ENCODE measurements around the gene PCDH9.

Gene PCDH9

DNA sequence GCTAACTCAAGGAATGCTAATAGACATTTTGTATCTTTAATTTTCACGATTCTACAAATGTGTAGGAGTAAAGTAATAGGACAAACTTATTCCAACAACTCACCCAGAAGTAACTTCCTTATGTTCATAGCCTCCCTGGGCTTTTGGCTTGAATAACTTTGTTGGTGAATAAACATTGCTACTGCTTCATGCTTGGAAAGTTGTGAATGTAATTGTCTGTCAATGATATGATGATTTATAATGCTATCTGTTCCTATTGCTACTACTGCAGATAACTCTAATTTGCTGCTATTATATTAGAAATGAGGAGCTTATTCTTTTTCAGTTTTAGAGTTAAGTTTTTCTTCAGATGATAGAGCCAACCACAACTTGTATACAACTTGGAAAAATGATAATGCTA is 307.7 kb downstream of the PCDH9 start:
- TF ChIP-seq, protein P1, sequence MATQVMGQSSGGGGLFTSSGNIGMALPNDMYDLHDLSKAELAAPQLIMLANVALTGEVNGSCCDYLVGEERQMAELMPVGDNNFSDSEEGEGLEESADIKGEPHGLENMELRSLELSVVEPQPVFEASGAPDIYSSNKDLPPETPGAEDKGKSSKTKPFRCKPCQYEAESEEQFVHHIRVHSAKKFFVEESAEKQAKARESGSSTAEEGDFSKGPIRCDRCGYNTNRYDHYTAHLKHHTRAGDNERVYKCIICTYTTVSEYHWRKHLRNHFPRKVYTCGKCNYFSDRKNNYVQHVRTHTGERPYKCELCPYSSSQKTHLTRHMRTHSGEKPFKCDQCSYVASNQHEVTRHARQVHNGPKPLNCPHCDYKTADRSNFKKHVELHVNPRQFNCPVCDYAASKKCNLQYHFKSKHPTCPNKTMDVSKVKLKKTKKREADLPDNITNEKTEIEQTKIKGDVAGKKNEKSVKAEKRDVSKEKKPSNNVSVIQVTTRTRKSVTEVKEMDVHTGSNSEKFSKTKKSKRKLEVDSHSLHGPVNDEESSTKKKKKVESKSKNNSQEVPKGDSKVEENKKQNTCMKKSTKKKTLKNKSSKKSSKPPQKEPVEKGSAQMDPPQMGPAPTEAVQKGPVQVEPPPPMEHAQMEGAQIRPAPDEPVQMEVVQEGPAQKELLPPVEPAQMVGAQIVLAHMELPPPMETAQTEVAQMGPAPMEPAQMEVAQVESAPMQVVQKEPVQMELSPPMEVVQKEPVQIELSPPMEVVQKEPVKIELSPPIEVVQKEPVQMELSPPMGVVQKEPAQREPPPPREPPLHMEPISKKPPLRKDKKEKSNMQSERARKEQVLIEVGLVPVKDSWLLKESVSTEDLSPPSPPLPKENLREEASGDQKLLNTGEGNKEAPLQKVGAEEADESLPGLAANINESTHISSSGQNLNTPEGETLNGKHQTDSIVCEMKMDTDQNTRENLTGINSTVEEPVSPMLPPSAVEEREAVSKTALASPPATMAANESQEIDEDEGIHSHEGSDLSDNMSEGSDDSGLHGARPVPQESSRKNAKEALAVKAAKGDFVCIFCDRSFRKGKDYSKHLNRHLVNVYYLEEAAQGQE (IDR thresholded peaks at IDR 0.05; ENCODE audit: insufficient read depth in 1 of 2, low read depth in 2 of 2, low read length in 2 of 2): no peak
- TF ChIP-seq TAF1 (IDR thresholded peaks at IDR 0.05; ENCODE audit: borderline replicate concordance, insufficient read depth, low read length): no peak
- TF ChIP-seq FOXP2 (optimal IDR thresholded peaks at IDR 0.05; ENCODE audit: borderline replicate concordance, extremely low read depth, extremely low read length, insufficient read depth): no peak
- no peak for TF ChIP-seq SIN3A (IDR thresholded peaks at IDR 0.05; ENCODE audit: borderline replicate concordance, insufficient read depth, low read length)
- TF ChIP-seq POLR2AphosphoS5 (IDR thresholded peaks at IDR 0.05; ENCODE audit: low read depth, low read length): no peak

DNA sequence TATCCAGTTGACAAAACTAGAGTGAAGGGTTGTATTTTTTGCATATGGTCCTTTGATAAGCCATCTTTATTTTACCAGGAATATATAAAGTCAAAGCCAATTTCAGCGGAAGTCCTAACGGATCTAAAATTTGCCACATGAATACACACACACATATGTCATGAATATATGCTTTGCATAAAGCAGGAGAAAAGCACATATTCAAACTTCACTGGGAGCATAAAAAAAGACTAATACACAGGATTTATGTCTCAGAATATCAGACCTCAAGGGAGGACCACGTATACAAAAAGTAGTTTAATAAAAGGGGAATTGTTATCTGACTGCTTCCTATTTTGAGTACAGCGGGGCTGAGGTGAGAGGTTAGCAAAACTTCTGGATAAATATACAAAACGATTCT is 308.7 kb downstream of the PCDH9 start:
- TF ChIP-seq FOXP2 (optimal IDR thresholded peaks at IDR 0.05; ENCODE audit: borderline replicate concordance, extremely low read depth, extremely low read length, insufficient read depth) (no peak), TAF1 (IDR thresholded peaks at IDR 0.05; ENCODE audit: borderline replicate concordance, insufficient read depth, low read length) (no peak), SIN3A (IDR thresholded peaks at IDR 0.05; ENCODE audit: borderline replicate concordance, insufficient read depth, low read length) (no peak), POLR2AphosphoS5 (IDR thresholded peaks at IDR 0.05; ENCODE audit: low read depth, low read length) (no peak)
- TF ChIP-seq, protein P1 (IDR thresholded peaks at IDR 0.05; ENCODE audit: insufficient read depth in 1 of 2, low read depth in 2 of 2, low read length in 2 of 2): no peak

DNA sequence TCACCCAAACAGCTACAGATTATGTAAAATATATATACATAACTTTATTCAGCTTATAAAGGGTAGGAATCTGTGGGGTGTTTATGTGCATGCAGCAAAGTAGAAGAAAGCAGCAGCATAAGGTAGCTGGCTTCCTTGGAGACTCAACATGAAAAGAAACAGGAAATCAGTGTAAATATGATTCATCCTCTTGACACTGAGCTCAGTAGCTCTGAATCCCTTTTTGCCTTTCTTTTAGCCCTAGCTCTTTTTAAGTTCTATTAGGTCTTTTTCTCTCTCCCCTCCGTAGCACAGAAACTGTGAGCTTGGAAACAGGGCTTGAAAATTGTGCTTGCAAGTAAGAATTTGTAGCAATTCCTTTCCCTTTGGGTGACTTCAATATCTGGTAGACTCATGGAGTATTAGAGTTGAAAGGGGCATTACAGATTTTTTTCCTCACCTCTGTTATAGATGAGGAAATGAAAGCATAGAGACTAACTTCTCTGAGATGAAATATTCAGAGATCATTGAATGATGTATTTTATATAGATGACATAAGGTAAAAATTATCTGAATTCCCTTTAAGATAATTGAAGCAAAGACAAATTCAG is 314.4 kb downstream of the PCDH9 start:
- TF ChIP-seq TAF1 (IDR thresholded peaks at IDR 0.05; ENCODE audit: borderline replicate concordance, insufficient read depth, low read length) (no peak), SIN3A (IDR thresholded peaks at IDR 0.05; ENCODE audit: borderline replicate concordance, insufficient read depth, low read length) (no peak), POLR2AphosphoS5 (IDR thresholded peaks at IDR 0.05; ENCODE audit: low read depth, low read length) (no peak), FOXP2 (optimal IDR thresholded peaks at IDR 0.05; ENCODE audit: borderline replicate concordance, extremely low read depth, extremely low read length, insufficient read depth) (no peak)
- TF ChIP-seq, protein P1 (IDR thresholded peaks at IDR 0.05; ENCODE audit: insufficient read depth in 1 of 2, low read depth in 2 of 2, low read length in 2 of 2): no peak

DNA sequence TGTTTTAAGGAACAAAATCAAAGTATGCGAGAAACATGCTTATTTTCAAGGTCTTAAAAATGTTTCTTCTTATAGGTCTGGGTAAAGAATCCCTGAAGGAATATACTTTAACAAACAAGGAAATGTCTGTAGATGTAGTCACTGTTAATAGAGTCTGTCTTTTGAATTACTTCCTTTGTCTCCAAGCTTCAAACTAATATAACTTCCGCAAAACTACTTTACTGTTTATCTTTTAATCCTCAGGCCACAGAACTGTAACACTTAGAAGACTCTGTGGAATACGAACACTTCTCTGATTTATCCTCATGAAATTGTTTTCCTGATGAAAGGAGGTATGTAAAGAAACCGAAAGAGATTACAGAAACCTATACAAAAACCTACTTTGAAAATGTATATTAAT is 316.0 kb downstream of the PCDH9 start:
- TF ChIP-seq, protein P1 (IDR thresholded peaks at IDR 0.05; ENCODE audit: insufficient read depth in 1 of 2, low read depth in 2 of 2, low read length in 2 of 2): no peak
- TF ChIP-seq POLR2AphosphoS5 (IDR thresholded peaks at IDR 0.05; ENCODE audit: low read depth, low read length): no peak
- TF ChIP-seq FOXP2 (optimal IDR thresholded peaks at IDR 0.05; ENCODE audit: borderline replicate concordance, extremely low read depth, extremely low read length, insufficient read depth): no peak
- no peak for TF ChIP-seq TAF1 (IDR thresholded peaks at IDR 0.05; ENCODE audit: borderline replicate concordance, insufficient read depth, low read length)
- TF ChIP-seq SIN3A (IDR thresholded peaks at IDR 0.05; ENCODE audit: borderline replicate concordance, insufficient read depth, low read length): no peak
